Measurements from ENCODE around the gene PPM1N.
A peak's percentile ranks its signal among the peaks of the same experiment; 100 is the strongest.

The PPM1N gene

GRCh38 chr19:45483033-45483432 is 15.2 kb upstream of the PPM1N start:
- Histone ChIP-seq H3K27me3 (ENCODE audit: control insufficient read depth, insufficient read depth, low read length) (no peaks in the 10 kb centered on the region), H3K4me3 (ENCODE audit: low read length) (no peak overlapping the region), H3K4me1 (ENCODE audit: control insufficient read depth, insufficient read depth, low read length) (peaks cover 9% of the 10 kb centered on the region), H3K36me3 (ENCODE audit: control insufficient read depth, insufficient read depth, low read length) (no peaks in the 10 kb centered on the region), H3K9ac (ENCODE audit: low read length) (no peak overlapping the region), H3K9me3 (ENCODE audit: control insufficient read depth, low read length) (no peaks in the 10 kb centered on the region)

DNA sequence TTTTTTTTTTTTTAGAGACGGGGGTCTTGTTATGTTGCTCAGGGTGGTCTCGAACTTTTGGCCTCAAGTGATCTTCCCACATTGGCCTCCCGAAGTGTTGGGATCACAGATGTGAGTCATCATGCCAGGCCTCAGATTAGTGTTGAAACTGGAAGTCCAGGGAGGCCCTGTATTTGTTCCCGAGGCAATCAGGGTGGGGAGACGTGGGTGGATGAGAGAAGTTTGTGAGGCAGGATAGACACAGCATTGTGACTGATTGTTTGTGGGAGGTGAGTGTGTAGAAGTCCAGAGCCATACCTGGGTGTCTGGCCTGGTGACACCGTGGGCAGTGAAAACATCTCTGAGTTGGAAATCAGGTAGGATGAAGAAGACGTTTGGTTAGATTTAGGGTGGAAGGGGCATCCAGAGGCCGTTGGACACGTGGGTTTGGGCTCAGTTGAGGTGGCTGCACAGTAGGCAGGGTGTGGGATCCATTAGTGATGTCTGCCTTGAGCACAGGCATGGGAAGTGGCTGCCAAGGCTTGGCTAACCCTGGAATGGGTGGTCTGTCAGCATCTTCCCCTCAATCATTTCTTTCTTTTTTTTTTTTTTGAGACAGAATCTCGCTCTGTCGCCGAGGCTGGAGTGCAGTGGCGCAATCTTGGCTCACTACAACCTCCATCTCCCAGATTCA is 13.8 kb upstream of the PPM1N start:
- Histone ChIP-seq H3K4me1 (ENCODE audit: control insufficient read depth, insufficient read depth, low read length) (peaks cover 4% of the 10 kb centered on the region), H3K9ac (ENCODE audit: low read length) (no peak overlapping the region), H3K4me3 (ENCODE audit: low read length) (no peak overlapping the region), H3K27me3 (ENCODE audit: control insufficient read depth, insufficient read depth, low read length) (no peaks in the 10 kb centered on the region), H3K36me3 (ENCODE audit: control insufficient read depth, insufficient read depth, low read length) (no peaks in the 10 kb centered on the region), H3K9me3 (ENCODE audit: control insufficient read depth, low read length) (no peaks in the 10 kb centered on the region)

DNA sequence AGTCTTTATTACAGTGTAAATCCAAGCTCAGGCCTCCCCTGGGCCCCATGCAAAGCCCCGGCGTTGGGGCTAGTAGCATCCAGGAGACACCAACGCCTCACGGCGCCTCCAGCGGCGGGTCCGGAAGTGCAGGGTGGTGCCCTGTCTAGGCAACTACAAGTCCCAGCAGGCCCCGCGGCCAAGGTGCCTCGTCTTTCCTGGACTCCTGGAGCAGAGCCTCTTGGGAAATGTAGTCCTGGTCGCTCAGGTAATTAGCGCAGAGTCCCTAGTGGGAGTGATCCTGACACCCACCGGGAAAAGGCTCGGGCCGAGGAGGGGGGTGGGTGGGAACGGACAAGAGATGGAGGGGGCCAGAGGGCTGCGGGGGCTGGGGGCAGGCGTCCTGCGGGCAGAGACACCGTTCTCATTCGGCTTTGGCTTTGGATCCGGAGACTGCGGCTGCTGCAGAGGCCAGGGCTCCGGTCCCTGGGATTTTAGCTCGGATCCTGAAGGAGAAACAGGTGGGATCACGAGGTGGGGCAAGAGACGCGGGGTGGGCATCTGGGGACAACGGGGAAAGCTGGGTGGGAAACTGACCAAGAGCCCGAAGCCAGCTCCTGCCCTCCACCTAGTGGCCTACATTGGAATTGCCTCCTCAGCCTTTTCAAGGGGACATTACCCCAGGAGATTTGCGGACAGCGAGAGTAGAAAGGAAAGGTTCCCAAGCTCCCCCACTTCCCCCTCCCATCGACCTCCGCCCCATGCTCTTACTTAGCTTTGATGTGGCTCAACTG is 12.8 kb upstream of the PPM1N start:
- Histone ChIP-seq H3K9me3 (ENCODE audit: control insufficient read depth, low read length) (no peaks in the 10 kb centered on the region), H3K4me1 (ENCODE audit: control insufficient read depth, insufficient read depth, low read length) (peaks cover 4% of the 10 kb centered on the region), H3K4me3 (ENCODE audit: low read length) (peak overlapping the region; percentile 57), H3K27me3 (ENCODE audit: control insufficient read depth, insufficient read depth, low read length) (no peaks in the 10 kb centered on the region), H3K36me3 (ENCODE audit: control insufficient read depth, insufficient read depth, low read length) (no peaks in the 10 kb centered on the region), H3K9ac (ENCODE audit: low read length) (peak overlapping the region; percentile 65)

- Histone ChIP-seq H3K4me1 (ENCODE audit: control insufficient read depth, insufficient read depth, low read length) (peaks cover 21% of the 10 kb centered on the region), H3K4me3 (ENCODE audit: low read length) (no peak overlapping the region), H3K9ac (ENCODE audit: low read length) (no peak overlapping the region), H3K9me3 (ENCODE audit: control insufficient read depth, low read length) (no peaks in the 10 kb centered on the region), H3K27me3 (ENCODE audit: control insufficient read depth, insufficient read depth, low read length) (peaks cover 6% of the 10 kb centered on the region), H3K36me3 (ENCODE audit: control insufficient read depth, insufficient read depth, low read length) (no peaks in the 10 kb centered on the region)
Measured at GRCh38 chr19:45488708-45489107, 9.5 kb upstream of the PPM1N start.

- H3K4me3 ChIP-seq (ENCODE audit: low read length): no peak overlapping the region
- no peaks in the 10 kb centered on the region for H3K9me3 ChIP-seq (ENCODE audit: control insufficient read depth, low read length)
- peaks cover 10% of the 10 kb centered on the region for H3K27me3 ChIP-seq (ENCODE audit: control insufficient read depth, insufficient read depth, low read length)
- H3K9ac ChIP-seq (ENCODE audit: low read length): no peak overlapping the region
- peaks cover 21% of the 10 kb centered on the region for H3K4me1 ChIP-seq (ENCODE audit: control insufficient read depth, insufficient read depth, low read length)
- no peaks in the 10 kb centered on the region for H3K36me3 ChIP-seq (ENCODE audit: control insufficient read depth, insufficient read depth, low read length)
Measured at GRCh38 chr19:45489216-45489855, 8.9 kb upstream of the PPM1N start.

DNA sequence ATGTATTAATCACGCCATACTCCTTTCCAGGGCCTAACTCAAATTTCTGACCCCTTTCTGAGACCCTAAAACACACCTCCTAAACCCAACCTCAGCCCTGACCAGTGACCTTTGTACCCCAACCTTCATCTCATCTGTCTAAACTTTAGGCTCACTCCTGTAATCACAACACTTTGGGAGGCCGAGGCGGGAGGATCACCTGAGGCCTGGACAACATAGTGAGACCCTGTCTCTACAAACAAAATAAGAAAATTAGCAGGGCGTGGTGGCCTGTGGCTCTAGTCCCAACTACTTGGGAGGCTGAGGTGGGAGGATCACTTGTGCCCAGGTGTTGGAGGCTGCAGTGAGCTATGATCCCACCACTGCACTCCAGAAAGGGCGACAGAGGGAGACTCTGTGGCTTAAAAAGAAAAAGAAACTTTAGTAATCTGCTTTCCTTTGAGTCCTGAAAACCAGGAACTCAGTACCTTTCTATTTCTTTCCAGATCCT is 6.1 kb upstream of the PPM1N start:
- H3K9ac ChIP-seq (ENCODE audit: low read length): no peak overlapping the region

GRCh38 chr19:45492627-45493470 is 5.4 kb upstream of the PPM1N start:
- H3K27me3 ChIP-seq (ENCODE audit: control insufficient read depth, insufficient read depth, low read length): peaks cover 25% of the 10 kb centered on the region
- H3K36me3 ChIP-seq (ENCODE audit: control insufficient read depth, insufficient read depth, low read length): no peaks in the 10 kb centered on the region
- H3K9ac ChIP-seq (ENCODE audit: low read length): peak overlapping the region; percentile 53
- H3K4me3 ChIP-seq (ENCODE audit: low read length): peak overlapping the region; percentile 41
- H3K9me3 ChIP-seq (ENCODE audit: control insufficient read depth, low read length): no peaks in the 10 kb centered on the region
- peaks cover 28% of the 10 kb centered on the region for H3K4me1 ChIP-seq (ENCODE audit: control insufficient read depth, insufficient read depth, low read length)

More for the DNA sequence above, 6.1 kb upstream of the PPM1N start:
- Histone ChIP-seq H3K4me3 (ENCODE audit: low read length) (no peak overlapping the region), H3K4me1 (ENCODE audit: control insufficient read depth, insufficient read depth, low read length) (peaks cover 23% of the 10 kb centered on the region), H3K27me3 (ENCODE audit: control insufficient read depth, insufficient read depth, low read length) (peaks cover 25% of the 10 kb centered on the region), H3K36me3 (ENCODE audit: control insufficient read depth, insufficient read depth, low read length) (no peaks in the 10 kb centered on the region), H3K9me3 (ENCODE audit: control insufficient read depth, low read length) (no peaks in the 10 kb centered on the region)

DNA sequence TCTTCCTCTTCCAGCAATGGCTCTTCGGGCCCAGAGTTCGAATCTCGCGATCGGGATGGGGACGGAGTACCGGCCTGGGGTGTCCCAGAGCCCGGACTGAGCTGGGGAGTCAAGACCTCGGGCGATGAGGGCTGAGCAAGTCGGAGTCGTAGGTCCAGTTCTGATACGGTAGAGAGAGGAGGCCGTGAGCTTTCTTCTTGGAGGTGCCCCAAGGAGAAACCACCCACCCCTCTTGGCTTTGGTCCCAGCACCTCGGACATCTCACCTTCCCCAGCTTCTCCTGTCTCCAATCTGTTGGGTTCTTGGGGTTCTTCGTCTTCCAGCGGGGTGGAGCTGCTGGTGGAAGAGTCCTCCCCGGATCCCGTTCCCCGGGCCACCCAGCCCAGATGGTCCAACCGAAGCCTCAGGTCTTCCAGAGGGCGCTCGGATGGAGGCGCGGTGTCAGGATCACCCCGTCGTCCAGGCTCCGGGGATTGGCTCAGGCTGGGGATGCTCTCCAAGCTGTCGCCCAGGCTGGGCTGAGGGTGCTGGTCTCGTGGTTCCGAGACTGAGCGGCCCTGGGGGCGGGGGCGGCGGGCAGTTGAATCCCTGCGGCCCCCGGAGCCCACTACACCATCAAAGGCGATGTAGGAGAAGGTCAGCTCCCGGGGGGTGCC is 3.9 kb upstream of the PPM1N start:
- Histone ChIP-seq H3K27me3 (ENCODE audit: control insufficient read depth, insufficient read depth, low read length) (peaks cover 37% of the 10 kb centered on the region), H3K36me3 (ENCODE audit: control insufficient read depth, insufficient read depth, low read length) (no peaks in the 10 kb centered on the region), H3K4me1 (ENCODE audit: control insufficient read depth, insufficient read depth, low read length) (peaks cover 43% of the 10 kb centered on the region), H3K9ac (ENCODE audit: low read length) (no peak overlapping the region), H3K4me3 (ENCODE audit: low read length) (no peak overlapping the region), H3K9me3 (ENCODE audit: control insufficient read depth, low read length) (no peaks in the 10 kb centered on the region)

GRCh38 chr19:45495178-45495577 is 3.1 kb upstream of the PPM1N start:
- Histone ChIP-seq H3K4me3 (ENCODE audit: low read length) (no peak overlapping the region), H3K27me3 (ENCODE audit: control insufficient read depth, insufficient read depth, low read length) (peaks cover 37% of the 10 kb centered on the region), H3K9ac (ENCODE audit: low read length) (no peak overlapping the region), H3K4me1 (ENCODE audit: control insufficient read depth, insufficient read depth, low read length) (peaks cover 48% of the 10 kb centered on the region), H3K36me3 (ENCODE audit: control insufficient read depth, insufficient read depth, low read length) (no peaks in the 10 kb centered on the region), H3K9me3 (ENCODE audit: control insufficient read depth, low read length) (no peaks in the 10 kb centered on the region)

DNA sequence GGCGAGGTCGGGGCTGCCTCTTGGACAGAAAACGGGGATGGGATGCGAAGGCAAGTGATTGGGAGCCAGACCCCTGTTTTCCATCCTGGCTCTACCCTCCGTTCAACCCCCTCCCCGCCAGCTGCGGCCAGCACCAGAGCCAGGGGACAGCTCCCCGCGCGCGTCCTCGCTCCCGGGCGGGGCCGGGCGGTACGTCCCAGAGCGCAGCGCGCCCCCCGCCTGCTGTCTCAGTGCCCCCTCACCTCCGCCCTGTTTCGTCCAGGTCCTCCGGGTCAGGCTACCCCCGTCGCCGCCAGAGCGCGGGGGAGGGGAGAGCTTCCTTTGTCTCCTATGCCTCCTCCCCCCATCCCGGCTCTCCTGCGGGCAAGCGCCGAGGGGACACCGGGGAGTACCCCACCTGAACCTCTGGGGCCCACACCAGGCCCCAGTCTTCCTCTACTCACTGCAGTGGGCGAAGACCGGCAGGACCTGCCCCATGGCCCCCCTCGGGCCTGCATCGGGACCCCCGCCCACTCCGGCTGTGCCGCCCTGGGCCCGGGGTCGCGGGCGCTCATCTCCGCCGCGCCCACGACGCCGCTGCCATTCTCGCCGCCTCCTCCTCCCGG is 1.8 kb upstream of the PPM1N start:
- peaks cover 48% of the 10 kb centered on the region for H3K4me1 ChIP-seq (ENCODE audit: control insufficient read depth, insufficient read depth, low read length)
- H3K4me3 ChIP-seq (ENCODE audit: low read length): peak overlapping the region; percentile 50
- no peaks in the 10 kb centered on the region for H3K9me3 ChIP-seq (ENCODE audit: control insufficient read depth, low read length)
- H3K9ac ChIP-seq (ENCODE audit: low read length): peak overlapping the region; percentile 39
- peaks cover 37% of the 10 kb centered on the region for H3K27me3 ChIP-seq (ENCODE audit: control insufficient read depth, insufficient read depth, low read length)
- no peaks in the 10 kb centered on the region for H3K36me3 ChIP-seq (ENCODE audit: control insufficient read depth, insufficient read depth, low read length)

DNA sequence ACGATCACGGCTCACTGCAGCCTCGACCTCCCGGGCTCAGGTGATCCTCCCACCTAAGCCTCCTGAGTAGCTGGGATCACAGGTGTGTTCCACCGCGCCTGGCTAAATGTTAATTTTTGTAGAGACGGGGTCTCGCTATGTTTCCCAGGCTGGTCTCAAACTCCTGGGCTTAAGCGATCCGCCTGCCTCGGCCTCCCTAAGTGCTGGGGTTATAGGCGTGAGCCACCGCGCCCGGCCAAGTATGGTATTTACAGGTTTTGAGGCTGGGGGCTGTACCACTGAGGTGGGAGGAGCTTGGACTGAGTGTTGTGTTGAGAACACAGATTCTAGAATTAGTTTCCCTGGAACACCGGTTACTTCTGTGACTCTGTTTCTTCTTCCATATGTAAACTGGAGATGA is 452 bp upstream of the PPM1N start:
- Histone ChIP-seq H3K36me3 (ENCODE audit: control insufficient read depth, insufficient read depth, low read length) (no peaks in the 10 kb centered on the region), H3K9me3 (ENCODE audit: control insufficient read depth, low read length) (no peaks in the 10 kb centered on the region), H3K4me1 (ENCODE audit: control insufficient read depth, insufficient read depth, low read length) (peaks cover 39% of the 10 kb centered on the region), H3K9ac (ENCODE audit: low read length) (no peak overlapping the region), H3K27me3 (ENCODE audit: control insufficient read depth, insufficient read depth, low read length) (peaks cover 35% of the 10 kb centered on the region), H3K4me3 (ENCODE audit: low read length) (no peak overlapping the region)

Measured in mucosa of stomach (tissue), 1 donor.